Endothelial cell (in vitro differentiated cells): ENCODE results near the gene C1R. TPM values are rescaled to one million over a fixed set of nuclear protein-coding genes. Genes with fewer than 3 reads are reported as not detected.

Experiments used
- DNase-seq: peaks from one replicate; pipeline ENCODE4 v3.0.0; 2021; ENCODE audit warnings: low spot score
- H3K27ac Mint-ChIP-seq: one replicate; pipeline ENCODE4 v1.8.0; 2021; ENCODE audit warnings: mixed read lengths, inconsistent platforms; ENCODE audit not compliant: unreplicated experiment
- H3K27me3 Mint-ChIP-seq: one replicate; pipeline ENCODE4 v1.8.0; 2021; ENCODE audit warnings: mild to moderate bottlenecking, moderate library complexity, mixed read lengths, inconsistent platforms; ENCODE audit not compliant: unreplicated experiment
- H3K36me3 Mint-ChIP-seq: one replicate; pipeline ENCODE4 v1.8.0; 2021; ENCODE audit warnings: mild to moderate bottlenecking, low read depth, mixed read lengths, inconsistent platforms; ENCODE audit not compliant: unreplicated experiment
- H3K4me1 Mint-ChIP-seq: one replicate; pipeline ENCODE4 v1.8.0; 2021; ENCODE audit warnings: mild to moderate bottlenecking, mixed read lengths, inconsistent platforms; ENCODE audit not compliant: unreplicated experiment
- H3K4me3 Mint-ChIP-seq: one replicate; pipeline ENCODE4 v1.8.0; 2021; ENCODE audit warnings: mild to moderate bottlenecking, mixed read lengths, inconsistent platforms; ENCODE audit not compliant: unreplicated experiment
- H3K9me3 Mint-ChIP-seq: one replicate; pipeline ENCODE4 v1.8.0; 2021; ENCODE audit warnings: mixed read lengths, inconsistent platforms; ENCODE audit not compliant: unreplicated experiment
- CTCF ChIP-seq: fragments of 200-600 bp; sonication (generic); IDR thresholded peaks from one replicate; pipeline ENCODE4 v1.5.0; 2021; ENCODE audit warnings: antibody characterized with exemption; ENCODE audit not compliant: unreplicated experiment
- total RNA-seq: library from RNA; stranded (reverse); fragmentation: NEBNext Ultra II Directional; extraction: Animal tissue kit (Norgen Biotek cat#: 25700); gene quantifications from one replicate; pipeline ENCODE4 v1.2.1, GENCODE V29; 2021; ENCODE audit not compliant: unreplicated experiment

Gene C1R
- total RNA-seq, 1 donor from 2014 or later = 1.4 TPM

GRCh38 chr12:7129872-7130691, 37.8 kb upstream of the C1R start, which contains the start of gene CLSTN3:
CLSTN3 (plus strand) TSS chr12:7130371; CDS start chr12:7130649, 278 bp downstream.
- Mint-ChIP-seq H3K27me3 (peaks cover 15% of the 10 kb centered on the region), H3K4me3 (peak within 1 kb of the TSS; percentile 97)

GRCh38 chr12:7129287-7129871, 37.1 kb upstream of the C1R start:
- no peaks in the 10 kb centered on the region for H3K9me3 Mint-ChIP-seq
- DNase-seq = no peak
- peak overlapping the region; percentile 97 for H3K4me3 Mint-ChIP-seq
- peaks cover 17% of the 10 kb centered on the region for H3K27me3 Mint-ChIP-seq
- peaks cover 16% of the 10 kb centered on the region for H3K36me3 Mint-ChIP-seq
- H3K27ac Mint-ChIP-seq = no peak overlapping the region
- H3K4me1 Mint-ChIP-seq = peaks cover 38% of the 10 kb centered on the region
- TF ChIP-seq CTCF = no peak

More at GRCh38 chr12:7129872-7130691, 37.8 kb upstream of the C1R start, which contains the start of gene CLSTN3:
- Mint-ChIP-seq H3K27ac (peak within 1 kb of the TSS; percentile 90), H3K9me3 (no peaks in the 10 kb centered on the region), H3K4me1 (peaks cover 38% of the 10 kb centered on the region), H3K36me3 (peaks cover 23% of the 10 kb centered on the region)
- DNase-seq = peak; percentile 80
- TF ChIP-seq CTCF = no peak

- Mint-ChIP-seq H3K36me3 (peaks cover 13% of the 10 kb centered on the region), H3K27ac (no peak within 1 kb of the TSS), H3K9me3 (no peaks in the 10 kb centered on the region), H3K4me3 (peak within 1 kb of the TSS; percentile 97), H3K4me1 (peaks cover 41% of the 10 kb centered on the region), H3K27me3 (peaks cover 17% of the 10 kb centered on the region)
- no peak for TF ChIP-seq CTCF
- DNase-seq = no peak
Observed at GRCh38 chr12:7128681-7129286, 36.5 kb upstream of the C1R start, which contains the start of gene RBP5. RBP5 (minus strand) TSS chr12:7128889; CDS start chr12:7128775, 114 bp downstream.

- no peak for TF ChIP-seq CTCF
- Mint-ChIP-seq H3K4me3 (peak overlapping the region; percentile 58), H3K9me3 (no peaks in the 10 kb centered on the region), H3K36me3 (peaks cover 11% of the 10 kb centered on the region), H3K4me1 (peaks cover 46% of the 10 kb centered on the region), H3K27ac (no peak overlapping the region), H3K27me3 (peaks cover 14% of the 10 kb centered on the region)
- DNase-seq = no peak
Observed at GRCh38 chr12:7127916-7128626, 35.8 kb upstream of the C1R start.
